ENCODE data around the gene FCN2.

- no peak for TF ChIP-seq CTCF (IDR thresholded peaks at IDR 0.05)
- TF ChIP-seq POLR2A (IDR thresholded peaks at IDR 0.05): no peak
Observed at GRCh38 chr9:134881313-134881670, 682 bp downstream of the FCN2 start.

Measured in esophagus squamous epithelium (tissue), 4 donors.